Lower leg skin (tissue), 4 donors: Measurements from ENCODE around the gene PLPP7. TPM values are rescaled to one million over a fixed set of nuclear protein-coding genes. Genes with fewer than 3 reads are reported as not detected.

Experiments
- DNase-seq, 2 donors: peaks; one replicate each; pipeline ENCODE4 v3.0.0-alpha.2; 2019; ENCODE audit warnings: low spot score in 2 of 2
- H3K4me3 ChIP-seq: fragments of 200-600 bp; sonication (generic); 2 replicates; pipeline ENCODE4 v1.5.1; 2017; ENCODE audit warnings: mild to moderate bottlenecking, low read depth; ENCODE audit not compliant: poor library complexity, severe bottlenecking
- POLR2A ChIP-seq, 2 donors: fragments of 450-650 bp; IDR thresholded peaks; one replicate each; pipeline ENCODE4 v1.6.1; 2016 to 2017; ENCODE audit warnings: antibody characterized with exemption in 2 of 2, mild to moderate bottlenecking in 1 of 2, moderate library complexity in 1 of 2
- WGBS, 2 donors: methylation state at CpG; one replicate each; pipeline ENCODE4 v1.1.5; 2018; 5-methylcytosine and 5-hydroxymethylcytosine counted together
- intact Hi-C: fragments of 100-400 bp; cut with DNase I; formaldehyde crosslinking; loops from one replicate; pipeline ENCODE4 v1.15.0; 2023; ENCODE audit warnings: low total_unique reads
- total RNA-seq, 4 donors: library from RNA; depleted of rRNA; stranded (reverse); fragments of >200 nt; gene quantifications; one replicate each; pipeline ENCODE4 v1.1.0, GENCODE V29; 2016
- TF ChIP-seq, protein P1 (sequence below), 3 donors: fragments of 450-650 bp; IDR thresholded peaks; one replicate each; pipeline ENCODE4 v1.5.1; 2016; ENCODE audit warnings: antibody characterized with exemption in 3 of 3, mild to moderate bottlenecking in 3 of 3, moderate library complexity in 2 of 3

The PLPP7 gene
- total RNA-seq, 4 donors from 2014 or later = 0.27 to 2.6 (median 1.1) TPM; not detected in 1

DNA sequence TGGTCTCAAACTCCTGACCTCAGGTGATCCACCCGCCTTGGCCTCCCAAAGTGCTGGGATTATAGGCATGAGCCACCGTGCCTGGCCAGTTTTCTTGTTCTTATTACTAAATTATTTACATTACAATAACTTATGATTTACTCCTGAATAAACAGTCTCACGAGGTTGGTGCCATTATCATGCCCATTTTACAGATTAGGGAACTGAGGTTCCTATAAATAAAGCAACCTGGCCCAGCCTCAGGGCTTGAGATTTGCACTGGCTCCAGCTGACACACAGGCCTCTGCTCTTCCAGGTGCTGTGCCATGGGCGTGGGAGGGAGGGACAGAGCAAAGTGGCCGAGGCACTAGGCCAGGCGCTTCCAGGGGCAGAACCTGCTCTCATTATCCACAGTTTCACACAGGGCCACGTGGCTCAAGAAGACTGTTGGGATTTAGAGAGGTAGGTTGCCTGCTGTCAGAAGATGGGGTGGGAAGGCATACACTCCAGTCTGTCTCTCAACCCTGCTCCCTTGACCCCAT, 2.3 kb downstream of the PLPP7 start:
- intact Hi-C loops = no loop called here
- H3K4me3 ChIP-seq = no peak overlapping the region
- TF ChIP-seq, protein P1, sequence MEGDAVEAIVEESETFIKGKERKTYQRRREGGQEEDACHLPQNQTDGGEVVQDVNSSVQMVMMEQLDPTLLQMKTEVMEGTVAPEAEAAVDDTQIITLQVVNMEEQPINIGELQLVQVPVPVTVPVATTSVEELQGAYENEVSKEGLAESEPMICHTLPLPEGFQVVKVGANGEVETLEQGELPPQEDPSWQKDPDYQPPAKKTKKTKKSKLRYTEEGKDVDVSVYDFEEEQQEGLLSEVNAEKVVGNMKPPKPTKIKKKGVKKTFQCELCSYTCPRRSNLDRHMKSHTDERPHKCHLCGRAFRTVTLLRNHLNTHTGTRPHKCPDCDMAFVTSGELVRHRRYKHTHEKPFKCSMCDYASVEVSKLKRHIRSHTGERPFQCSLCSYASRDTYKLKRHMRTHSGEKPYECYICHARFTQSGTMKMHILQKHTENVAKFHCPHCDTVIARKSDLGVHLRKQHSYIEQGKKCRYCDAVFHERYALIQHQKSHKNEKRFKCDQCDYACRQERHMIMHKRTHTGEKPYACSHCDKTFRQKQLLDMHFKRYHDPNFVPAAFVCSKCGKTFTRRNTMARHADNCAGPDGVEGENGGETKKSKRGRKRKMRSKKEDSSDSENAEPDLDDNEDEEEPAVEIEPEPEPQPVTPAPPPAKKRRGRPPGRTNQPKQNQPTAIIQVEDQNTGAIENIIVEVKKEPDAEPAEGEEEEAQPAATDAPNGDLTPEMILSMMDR (IDR thresholded peaks at IDR 0.05) = no peak
- no peak for TF ChIP-seq POLR2A (IDR thresholded peaks at IDR 0.05)
- WGBS, 2 donors = 76 to 80% methylated on average over 7 of the region's 7 CpGs
- no peak for DNase-seq

- no peak for DNase-seq
- intact Hi-C loops = no loop called here
- TF ChIP-seq, protein P1 (IDR thresholded peaks at IDR 0.05) = no peak
- no peak for TF ChIP-seq POLR2A (IDR thresholded peaks at IDR 0.05)
- 95 to 96% methylated on average over 10 of the region's 10 CpGs for WGBS, 2 donors
- no peak overlapping the region for H3K4me3 ChIP-seq
These were observed 3.4 kb downstream of the PLPP7 start for GRCh38 chr9:131292937-131293336.

DNA sequence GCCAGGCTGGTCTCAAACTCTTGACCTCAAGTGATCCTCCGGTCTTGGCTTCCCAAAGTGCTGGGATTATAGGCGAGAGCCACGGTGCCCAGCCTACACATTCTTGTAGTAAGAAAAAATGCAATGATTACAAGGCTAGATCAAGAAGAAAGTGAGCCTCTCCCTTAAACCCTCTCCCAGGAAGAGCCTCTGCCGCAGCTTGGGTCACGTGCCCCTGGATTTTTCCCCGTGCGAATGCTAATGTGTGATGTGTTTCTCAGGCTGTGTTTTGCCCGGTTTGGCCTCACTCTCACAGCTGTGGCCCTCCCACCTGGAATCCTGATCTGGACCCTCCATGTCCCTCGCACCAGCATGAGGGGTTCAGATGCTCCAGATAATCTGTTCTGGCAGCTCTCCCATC, 6.9 kb downstream of the PLPP7 start:
- 58 to 64% methylated on average over 9 of the region's 9 CpGs for WGBS, 2 donors
- intact Hi-C loops = no loop called here
- no peak overlapping the region for H3K4me3 ChIP-seq
- TF ChIP-seq POLR2A (IDR thresholded peaks at IDR 0.05) = no peak
- TF ChIP-seq, protein P1 (IDR thresholded peaks at IDR 0.05) = no peak
- DNase-seq = no peak

DNA sequence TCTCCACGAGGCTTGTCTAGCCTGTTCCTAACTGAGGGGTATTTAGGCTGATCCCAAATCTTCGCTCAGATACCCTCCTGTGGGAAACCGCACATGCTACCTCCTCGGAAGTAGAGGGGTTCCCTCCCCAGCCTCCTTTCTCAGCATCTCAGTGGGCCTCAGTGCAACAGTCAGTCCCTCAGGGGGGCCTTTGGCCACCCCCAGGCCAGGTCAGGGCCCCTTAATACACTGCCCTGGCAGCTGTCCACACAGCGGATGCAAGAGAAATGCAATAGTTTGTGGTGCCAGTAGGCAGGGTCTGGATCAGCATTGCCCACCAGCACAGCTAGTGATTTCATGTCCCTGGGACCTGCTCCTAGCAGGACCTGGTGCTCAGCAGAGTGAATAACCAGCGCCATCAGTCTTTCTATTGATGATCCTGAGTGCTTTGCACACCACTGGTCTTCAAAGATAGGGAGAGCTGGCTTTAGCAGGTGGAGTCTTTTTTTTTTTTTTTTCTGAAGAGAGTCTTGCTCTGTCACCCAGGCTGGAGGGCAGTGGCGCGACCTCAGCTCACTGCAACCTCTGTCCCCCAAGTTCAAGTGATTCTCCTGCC, 7.5 kb downstream of the PLPP7 start:
- DNase-seq = no peak
- no peak for TF ChIP-seq POLR2A (IDR thresholded peaks at IDR 0.05)
- TF ChIP-seq, protein P1 (IDR thresholded peaks at IDR 0.05) = no peak
- intact Hi-C loops = no loop called here
- WGBS, 2 donors = 89 to 90% methylated on average over 8 of the region's 8 CpGs
- no peak overlapping the region for H3K4me3 ChIP-seq

GRCh38 chr9:131297903-131298302, 8.4 kb downstream of the PLPP7 start:
- WGBS, 2 donors = 77 to 82% methylated on average over 11 of the region's 11 CpGs
- no peak overlapping the region for H3K4me3 ChIP-seq
- intact Hi-C loops = no loop called here

More at GRCh38 chr9:131297903-131298302, 8.4 kb downstream of the PLPP7 start:
- TF ChIP-seq, protein P1 (IDR thresholded peaks at IDR 0.05) = no peak
- TF ChIP-seq POLR2A (IDR thresholded peaks at IDR 0.05) = no peak
- no peak for DNase-seq
